NCI-H510A treated with DMSO at 0.1 percent for 48 hours (cell line): ENCODE results near the gene CBX4.
A peak's percentile ranks its signal among the peaks of the same experiment; 100 is the strongest.

ENCODE experiments used
- DNase-seq: peaks from one replicate; lab custom pipeline; 2025; lab: John Stamatoyannopoulos, UW

Gene CBX4

GRCh38 chr17:79839356-79840268, at the start of gene CBX4:
Gene CBX4 (minus strand): TSS chr17:79839440. CDS start chr17:79839251, 189 bp downstream.
- DNase-seq: peak; percentile 87

- no peak for DNase-seq
Measured at GRCh38 chr17:79888009-79888540, 48.8 kb upstream of the CBX4 start.

- DNase-seq: no peak
Measured at GRCh38 chr17:79887451-79887991, 48.3 kb upstream of the CBX4 start.

- peak; percentile 59 for DNase-seq
Measured at GRCh38 chr17:79883202-79883601, 44.0 kb upstream of the CBX4 start.

- DNase-seq: no peak
Measured at GRCh38 chr17:79878329-79878947, 39.2 kb upstream of the CBX4 start.

GRCh38 chr17:79877041-79877440, 37.8 kb upstream of the CBX4 start:
- DNase-seq: no peak

GRCh38 chr17:79875511-79875910, 36.3 kb upstream of the CBX4 start:
- DNase-seq: no peak

GRCh38 chr17:79874329-79874981, 35.2 kb upstream of the CBX4 start:
- peak; percentile 27 for DNase-seq

- DNase-seq: no peak
Measured at GRCh38 chr17:79873583-79873982, 34.3 kb upstream of the CBX4 start.

GRCh38 chr17:79872762-79873161, 33.5 kb upstream of the CBX4 start:
- no peak for DNase-seq

- DNase-seq: no peak
Measured at GRCh38 chr17:79871131-79871530, 31.9 kb upstream of the CBX4 start.

- no peak for DNase-seq
Measured at GRCh38 chr17:79870540-79870939, 31.3 kb upstream of the CBX4 start.

- DNase-seq: no peak
Measured at GRCh38 chr17:79866791-79867518, 27.7 kb upstream of the CBX4 start.

GRCh38 chr17:79865351-79866210, 26.3 kb upstream of the CBX4 start:
- no peak for DNase-seq

- DNase-seq: no peak
Measured at GRCh38 chr17:79864617-79865250, 25.5 kb upstream of the CBX4 start.

- DNase-seq: no peak
Measured at GRCh38 chr17:79864147-79864546, 24.9 kb upstream of the CBX4 start.

- DNase-seq: no peak
Measured at GRCh38 chr17:79862771-79863440, 23.7 kb upstream of the CBX4 start.

GRCh38 chr17:79862238-79862637, 23.0 kb upstream of the CBX4 start:
- no peak for DNase-seq

GRCh38 chr17:79861413-79862216, 22.4 kb upstream of the CBX4 start:
- no peak for DNase-seq
